Endometrium (tissue), 2 donors: ENCODE measurements around the gene C14orf93.

ENCODE experiments used
- FAIRE-seq: peaks from 2 replicates; lab custom pipeline; 2012; peaks lifted over from hg19 to GRCh38; lab: Jason Lieb, UNC
- donor health status: control.
- donor health status: control.

The C14orf93 gene

GRCh38 chr14:23045419-23046357, 35.7 kb upstream of the C14orf93 start:
- FAIRE-seq, result no peak

GRCh38 chr14:23044840-23045239, 34.9 kb upstream of the C14orf93 start:
- no peak for FAIRE-seq

- FAIRE-seq, result no peak
Measured at GRCh38 chr14:23043754-23044153, 33.8 kb upstream of the C14orf93 start.

GRCh38 chr14:23043145-23043544, 33.2 kb upstream of the C14orf93 start:
- no peak for FAIRE-seq

GRCh38 chr14:23042162-23042965, 32.4 kb upstream of the C14orf93 start, which contains the start of gene PSMB11:
PSMB11 (plus strand) TSS chr14:23042212; CDS start chr14:23042226, 14 bp downstream.
- no peak for FAIRE-seq

GRCh38 chr14:23041729-23042128, 31.8 kb upstream of the C14orf93 start:
- FAIRE-seq, result no peak

- no peak for FAIRE-seq
Measured at GRCh38 chr14:23040100-23040499, 30.2 kb upstream of the C14orf93 start.

- FAIRE-seq, result no peak
Measured at GRCh38 chr14:23035303-23036144, 25.6 kb upstream of the C14orf93 start.

GRCh38 chr14:23034498-23035302, 24.8 kb upstream of the C14orf93 start, which contains the start of gene PSMB5:
PSMB5 (minus strand) TSS chr14:23034900; CDS start chr14:23034881, 19 bp downstream.
- FAIRE-seq, result no peak

- FAIRE-seq, result no peak
Measured at GRCh38 chr14:23033801-23034497, 24.0 kb upstream of the C14orf93 start.

GRCh38 chr14:23033251-23033727, 23.3 kb upstream of the C14orf93 start:
- no peak for FAIRE-seq

- no peak for FAIRE-seq
Measured at GRCh38 chr14:23030936-23031335, 21.0 kb upstream of the C14orf93 start.

- FAIRE-seq, result no peak
Measured at GRCh38 chr14:23028799-23029198, 18.9 kb upstream of the C14orf93 start.

GRCh38 chr14:23025151-23025814, 15.3 kb upstream of the C14orf93 start:
- FAIRE-seq, result no peak

GRCh38 chr14:23024612-23025075, 14.7 kb upstream of the C14orf93 start:
- no peak for FAIRE-seq

- no peak for FAIRE-seq
Measured at GRCh38 chr14:23023795-23024152, 13.8 kb upstream of the C14orf93 start.

- no peak for FAIRE-seq
Measured at GRCh38 chr14:23023022-23023794, 13.3 kb upstream of the C14orf93 start.

- FAIRE-seq, result no peak
Measured at GRCh38 chr14:23021889-23022442, 12.0 kb upstream of the C14orf93 start.
